ENCODE results near the gene ZCCHC3.

Gene ZCCHC3

GRCh38 chr20:308427-309038, 11.2 kb downstream of the ZCCHC3 start:
- DNase-seq (ENCODE audit: extremely low spot score): no peak
- ChIA-PET POLR2A (interaction anchor here (1.5 to 1.9 kb wide), 2 partner anchors 10 to 17 kb away, joined by 5 to 14 read pairs; partner anchors contain the start of gene SOX12), CTCF (no interaction called here)
- TF ChIP-seq CTBP1 (IDR thresholded peaks at IDR 0.05; ENCODE audit: borderline replicate concordance) (no peak), NFRKB (IDR thresholded peaks at IDR 0.05) (no peak), FOXK2 (IDR thresholded peaks at IDR 0.05) (no peak), FOXA1 (IDR thresholded peaks at IDR 0.05) (no peak), FOXM1 (IDR thresholded peaks at IDR 0.05; ENCODE audit: borderline replicate concordance) (no peak), BHLHE40 (IDR thresholded peaks at IDR 0.05; ENCODE audit: borderline replicate concordance) (no peak), LEF1 (IDR thresholded peaks at IDR 0.05; ENCODE audit: borderline replicate concordance) (no peak), HDGF (IDR thresholded peaks at IDR 0.05; ENCODE audit: borderline replicate concordance) (no peak), PKNOX1 (IDR thresholded peaks at IDR 0.05) (no peak), SP1 (IDR thresholded peaks at IDR 0.05) (no peak), ARNT (IDR thresholded peaks at IDR 0.05) (no peak), SUZ12 (IDR thresholded peaks at IDR 0.05) (no peak), ELF4 (IDR thresholded peaks at IDR 0.05) (no peak)

- ChIA-PET CTCF (no interaction called here), POLR2A (interaction anchor here (1.4 to 1.9 kb wide), 2 partner anchors 11 to 15 kb away, joined by 3 to 14 read pairs; no protein-coding TSS in a partner anchor)
- TF ChIP-seq TARDBP (IDR thresholded peaks at IDR 0.05): no peak
- no peak for TF ChIP-seq ARNT (IDR thresholded peaks at IDR 0.05)
- TF ChIP-seq FOXK2 (IDR thresholded peaks at IDR 0.05): no peak
- no peak for TF ChIP-seq SP1 (IDR thresholded peaks at IDR 0.05)
- TF ChIP-seq NFRKB (IDR thresholded peaks at IDR 0.05): no peak
- TF ChIP-seq ELF4 (IDR thresholded peaks at IDR 0.05): no peak
- TF ChIP-seq FOXA1 (IDR thresholded peaks at IDR 0.05): no peak
- TF ChIP-seq HDGF (IDR thresholded peaks at IDR 0.05; ENCODE audit: borderline replicate concordance): no peak
- TF ChIP-seq CTBP1 (IDR thresholded peaks at IDR 0.05; ENCODE audit: borderline replicate concordance): no peak
- TF ChIP-seq PKNOX1 (IDR thresholded peaks at IDR 0.05): no peak
- no peak for TF ChIP-seq ZNF384 (IDR thresholded peaks at IDR 0.05)
- TF ChIP-seq L3MBTL2 (conservative IDR thresholded peaks at IDR 0.05): no peak
- TF ChIP-seq SUZ12 (IDR thresholded peaks at IDR 0.05): no peak
Measured at GRCh38 chr20:309306-309840, 12.0 kb downstream of the ZCCHC3 start.

GRCh38 chr20:309841-310644, 12.7 kb downstream of the ZCCHC3 start:
- ChIA-PET CTCF (no interaction called here), POLR2A (interaction anchor here (1.4 kb wide), 1 partner anchor 14 kb away, joined by 3 read pairs; no protein-coding TSS in a partner anchor)
- TF ChIP-seq LEF1 (IDR thresholded peaks at IDR 0.05; ENCODE audit: borderline replicate concordance): no peak
- TF ChIP-seq SUZ12 (IDR thresholded peaks at IDR 0.05): no peak
- peak; percentile 39 for TF ChIP-seq PKNOX1 (IDR thresholded peaks at IDR 0.05)
- peak; percentile 59 for DNase-seq (ENCODE audit: extremely low spot score)

More at GRCh38 chr20:309306-309840, 12.0 kb downstream of the ZCCHC3 start:
- DNase-seq (ENCODE audit: extremely low spot score): no peak

- TF ChIP-seq HDGF (IDR thresholded peaks at IDR 0.05; ENCODE audit: borderline replicate concordance) (no peak), SP1 (IDR thresholded peaks at IDR 0.05) (no peak), FOXK2 (IDR thresholded peaks at IDR 0.05) (no peak), ARNT (IDR thresholded peaks at IDR 0.05) (no peak), L3MBTL2 (conservative IDR thresholded peaks at IDR 0.05) (no peak), LEF1 (IDR thresholded peaks at IDR 0.05; ENCODE audit: borderline replicate concordance) (no peak), FOXA1 (IDR thresholded peaks at IDR 0.05) (no peak), CTBP1 (IDR thresholded peaks at IDR 0.05; ENCODE audit: borderline replicate concordance) (no peak), PKNOX1 (IDR thresholded peaks at IDR 0.05) (no peak), NFRKB (IDR thresholded peaks at IDR 0.05) (no peak), TARDBP (IDR thresholded peaks at IDR 0.05) (no peak), BHLHE40 (IDR thresholded peaks at IDR 0.05; ENCODE audit: borderline replicate concordance) (no peak), ELF4 (IDR thresholded peaks at IDR 0.05) (no peak)
- POLR2A ChIA-PET: interaction anchor here (1.4 kb wide), 1 partner anchor 13 kb away, joined by 3 read pairs; no protein-coding TSS in a partner anchor
- no peak for DNase-seq (ENCODE audit: extremely low spot score)
- CTCF ChIA-PET: no interaction called here
Measured at GRCh38 chr20:310645-311044, 13.3 kb downstream of the ZCCHC3 start.

GRCh38 chr20:311609-312008, 14.2 kb downstream of the ZCCHC3 start:
- no peak for DNase-seq (ENCODE audit: extremely low spot score)
- ChIA-PET POLR2A (interaction anchor here (0.8 to 1.1 kb wide), 2 partner anchors 12 to 14 kb away, joined by 3 to 4 read pairs; partner anchors contain the start of gene SOX12), CTCF (no interaction called here)
- TF ChIP-seq FOXK2 (IDR thresholded peaks at IDR 0.05) (no peak), TARDBP (IDR thresholded peaks at IDR 0.05) (no peak), ZNF384 (IDR thresholded peaks at IDR 0.05) (no peak), FOXM1 (IDR thresholded peaks at IDR 0.05; ENCODE audit: borderline replicate concordance) (no peak), SP1 (IDR thresholded peaks at IDR 0.05) (no peak), NFRKB (IDR thresholded peaks at IDR 0.05) (no peak), LEF1 (IDR thresholded peaks at IDR 0.05; ENCODE audit: borderline replicate concordance) (no peak), SUZ12 (IDR thresholded peaks at IDR 0.05) (no peak), PKNOX1 (IDR thresholded peaks at IDR 0.05) (no peak), CTBP1 (IDR thresholded peaks at IDR 0.05; ENCODE audit: borderline replicate concordance) (no peak), FOXA1 (IDR thresholded peaks at IDR 0.05) (no peak), ELF4 (IDR thresholded peaks at IDR 0.05) (no peak), HDGF (IDR thresholded peaks at IDR 0.05; ENCODE audit: borderline replicate concordance) (no peak)

Measured in HEK293T (cell line).